ENCODE results near the gene ST3GAL2.

GRCh38 chr16:70475054-70475871 is 36.4 kb upstream of the ST3GAL2 start:
- no peak for TF ChIP-seq CTCF (conservative IDR thresholded peaks at IDR 0.05; ENCODE audit: low read depth, low read length)
- TF ChIP-seq POLR2A (IDR thresholded peaks at IDR 0.05; ENCODE audit: low read depth, low read length) = no peak
- TF ChIP-seq USF2 (IDR thresholded peaks at IDR 0.05; ENCODE audit: low read depth, low read length) = no peak
- no peak for TF ChIP-seq RAD21 (IDR thresholded peaks at IDR 0.05; ENCODE audit: low read length)
- no peak for TF ChIP-seq BHLHE40 (IDR thresholded peaks at IDR 0.05; ENCODE audit: low read depth, low read length)
- TF ChIP-seq RFX5 (IDR thresholded peaks at IDR 0.05; ENCODE audit: low read depth, low read length) = no peak
- TF ChIP-seq ELK1 (IDR thresholded peaks at IDR 0.05; ENCODE audit: borderline replicate concordance, low read depth, low read length) = no peak
- no peak for TF ChIP-seq CEBPB (IDR thresholded peaks at IDR 0.05; ENCODE audit: low read depth, low read length)
- TF ChIP-seq MAZ (IDR thresholded peaks at IDR 0.05; ENCODE audit: borderline replicate concordance, low read depth, low read length) = no peak
- TF ChIP-seq CHD1 (IDR thresholded peaks at IDR 0.05; ENCODE audit: low read depth, low read length) = no peak

Data from IMR-90 (cell line).